ENCODE measurements around the gene SPAG17.

DNA sequence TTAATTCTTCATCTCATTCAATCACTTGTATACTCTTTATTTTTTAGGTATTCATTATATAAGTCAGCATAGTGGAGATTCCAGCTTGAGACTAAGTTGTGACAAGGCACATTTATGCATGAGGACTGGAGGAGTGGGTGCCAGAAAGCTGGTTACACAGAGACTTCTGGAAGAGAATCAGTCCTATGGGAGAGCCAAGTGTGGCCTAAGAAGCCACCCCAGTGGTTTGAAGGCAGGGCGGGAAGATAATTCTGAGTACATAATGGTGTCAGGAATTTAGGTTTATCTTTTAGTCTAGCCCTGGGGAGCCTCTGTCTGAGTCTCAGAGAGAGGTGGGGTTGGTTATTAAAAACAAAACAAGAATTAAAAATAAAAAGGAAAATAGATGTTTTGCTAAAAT, 83.0 kb downstream of the SPAG17 start:
- no peak for TF ChIP-seq CTCF (IDR thresholded peaks at IDR 0.05)
- TF ChIP-seq EZH2 (IDR thresholded peaks at IDR 0.05; ENCODE audit: borderline replicate concordance, insufficient read depth, low read depth, low read length, poor library complexity, severe bottlenecking) = no peak

Measured in B cell (primary cell).